NAMALWA (cell line): ENCODE results near the gene ZNF117.
"Not testable (repeated sequence)": the region's sequence is repeated elsewhere in the genome, so short reads cannot be mapped to it uniquely, and the experiment has no call there.

Experiments used
- DNase-seq: peaks from one replicate; pipeline ENCODE4 v3.0.0-alpha.2; 2015; ENCODE audit warnings: low spot score

ZNF117 gene

DNA sequence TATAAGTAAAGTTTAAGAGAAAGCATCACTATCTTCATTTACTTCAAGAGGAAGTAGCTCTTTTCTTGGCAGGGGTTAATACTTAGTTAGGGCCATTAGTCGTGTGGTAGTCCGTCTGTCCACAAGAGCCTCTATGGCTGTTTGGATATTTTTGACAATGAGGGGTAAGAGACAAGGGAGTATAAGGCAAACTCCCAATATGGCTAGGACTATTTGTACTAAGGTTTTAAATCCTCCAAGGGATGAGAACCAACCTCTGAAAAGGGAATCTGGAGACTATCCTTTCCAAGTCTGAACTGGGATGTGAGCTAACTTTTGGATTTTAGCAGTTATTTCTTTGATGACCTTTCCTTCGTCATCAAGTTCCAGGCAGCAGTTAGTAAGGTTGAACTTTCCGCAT is at the start of gene ZNF117:
ZNF117 (minus strand) TSS at position 101 of the 400 bp plus-strand sequence.
- no peak for DNase-seq

DNA sequence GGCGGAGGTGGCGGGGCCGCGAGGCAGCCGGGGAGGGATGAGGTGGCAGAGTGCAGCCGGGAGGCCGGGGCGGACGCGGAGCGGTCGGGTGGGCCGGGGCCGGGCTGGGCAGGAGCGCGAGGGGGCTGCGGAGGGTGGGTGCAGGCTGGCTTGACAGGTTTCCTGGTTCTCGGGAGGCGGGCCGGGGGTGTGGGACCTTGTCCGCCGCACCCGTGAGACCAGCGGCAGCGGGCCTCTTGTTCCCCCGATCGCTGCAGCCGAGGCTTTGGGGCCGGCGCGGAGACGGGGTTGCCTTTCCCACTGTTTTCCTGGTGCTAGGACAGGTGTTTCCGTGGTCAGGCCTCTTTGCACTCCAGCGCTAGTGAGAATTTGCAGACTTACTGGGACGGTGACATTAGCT is 47.9 kb upstream of the ZNF117 start:
- peak; percentile 60 for DNase-seq

GRCh38 chr7:65037740-65038688 is 47.2 kb upstream of the ZNF117 start:
- DNase-seq, result peak; percentile 96

DNA sequence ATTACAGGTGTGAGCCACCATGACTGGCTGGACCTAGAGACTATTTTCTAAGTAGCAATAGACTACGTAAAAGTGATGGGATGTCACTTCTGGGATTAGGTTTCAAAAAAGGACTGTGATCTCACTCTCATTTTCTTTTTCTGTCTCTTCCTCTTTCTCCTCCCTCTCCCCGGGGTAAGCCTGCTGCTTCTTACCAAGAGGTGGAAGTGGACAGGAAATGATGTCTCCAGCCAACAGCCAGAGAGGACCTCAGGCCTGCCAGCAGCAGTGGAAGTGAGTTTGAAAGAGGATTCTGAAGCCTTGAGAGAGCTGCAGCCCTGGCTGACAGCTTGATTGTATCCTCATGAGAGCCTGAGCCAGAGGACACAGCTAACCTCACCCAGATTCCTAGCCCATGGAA is 45.7 kb upstream of the ZNF117 start:
- peak; percentile 27 for DNase-seq

- DNase-seq, result not testable (repeated sequence)
Measured at GRCh38 chr7:65035469-65035868, 44.6 kb upstream of the ZNF117 start.

DNA sequence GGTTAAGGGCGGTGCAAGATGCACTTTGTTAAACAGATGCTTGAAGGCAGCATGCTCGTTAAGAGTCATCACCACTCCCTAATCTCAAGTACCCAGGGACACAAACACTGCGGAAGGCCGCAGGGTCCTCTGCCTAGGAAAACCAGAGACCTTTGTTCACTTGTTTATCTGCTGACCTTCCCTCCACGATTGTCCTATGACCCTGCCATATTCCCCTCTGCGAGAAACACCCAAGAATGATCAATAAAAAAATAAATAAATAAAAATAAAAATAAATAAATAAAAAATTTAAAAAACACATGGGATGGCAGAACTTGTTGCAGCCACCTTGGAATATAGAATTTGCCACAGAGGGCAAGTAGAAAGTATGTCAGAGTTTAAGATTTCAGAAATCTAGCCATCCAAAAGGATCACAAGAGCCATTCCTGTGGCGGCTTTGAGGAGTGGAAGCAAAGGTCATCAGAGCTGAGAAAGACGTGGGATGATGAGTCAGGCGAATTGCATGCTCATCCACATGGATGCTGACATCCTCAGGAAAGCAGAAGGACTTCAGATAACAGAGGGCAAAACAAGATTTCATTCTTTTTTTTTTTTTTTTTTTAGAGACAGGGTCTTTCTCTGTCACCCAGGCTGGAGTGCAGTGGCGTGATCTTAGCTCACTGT is 43.4 kb upstream of the ZNF117 start:
- DNase-seq, result not testable (repeated sequence)

GRCh38 chr7:65033391-65033790 is 42.6 kb upstream of the ZNF117 start:
- not testable (repeated sequence) for DNase-seq

DNA sequence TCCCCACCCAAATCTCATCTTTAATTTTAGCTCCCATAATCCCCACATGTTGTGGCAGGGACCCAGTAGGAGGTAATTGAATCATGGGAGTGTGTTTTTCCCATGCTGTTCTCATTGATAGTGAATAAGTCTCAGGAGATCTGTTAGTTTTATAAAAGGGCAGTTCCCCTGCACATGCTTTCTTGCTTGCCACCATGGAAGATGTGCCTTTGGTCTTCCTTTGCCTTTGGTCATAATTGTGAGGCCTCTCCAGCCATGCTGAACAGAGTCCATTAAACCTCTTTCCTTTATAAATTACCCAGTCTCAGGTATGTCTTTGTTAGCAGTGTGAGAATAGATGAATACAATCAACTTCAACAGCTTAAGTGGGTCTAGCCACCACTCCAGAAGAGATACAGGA is 34.2 kb upstream of the ZNF117 start:
- DNase-seq, result not testable (repeated sequence)

DNA sequence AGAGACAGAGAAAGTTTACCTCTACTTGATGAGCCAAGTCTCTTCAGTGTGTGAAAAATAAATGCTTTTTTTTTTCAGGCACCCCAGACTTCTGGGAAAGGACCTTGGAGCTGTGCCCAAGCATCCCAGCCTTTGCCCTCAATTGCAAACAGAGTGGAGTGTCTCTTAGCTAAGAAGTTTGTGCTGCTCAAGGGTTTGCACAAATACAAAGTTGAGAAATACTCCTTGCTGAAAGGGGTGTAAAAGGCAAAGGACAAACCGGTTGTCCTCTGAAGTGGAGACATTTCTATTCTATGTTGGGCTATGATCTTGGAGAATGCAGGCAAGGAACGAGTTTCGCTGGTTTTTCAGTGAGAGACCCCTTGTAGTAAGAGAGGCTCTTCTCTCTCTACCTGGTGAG is 30.1 kb upstream of the ZNF117 start:
- not testable (repeated sequence) for DNase-seq

GRCh38 chr7:65009881-65010280 is 19.0 kb upstream of the ZNF117 start:
- DNase-seq, result not testable (repeated sequence)

GRCh38 chr7:65009394-65009793 is 18.6 kb upstream of the ZNF117 start:
- DNase-seq, result not testable (repeated sequence)

- DNase-seq, result not testable (repeated sequence)
Measured at GRCh38 chr7:65007036-65007435, 16.2 kb upstream of the ZNF117 start.

DNA sequence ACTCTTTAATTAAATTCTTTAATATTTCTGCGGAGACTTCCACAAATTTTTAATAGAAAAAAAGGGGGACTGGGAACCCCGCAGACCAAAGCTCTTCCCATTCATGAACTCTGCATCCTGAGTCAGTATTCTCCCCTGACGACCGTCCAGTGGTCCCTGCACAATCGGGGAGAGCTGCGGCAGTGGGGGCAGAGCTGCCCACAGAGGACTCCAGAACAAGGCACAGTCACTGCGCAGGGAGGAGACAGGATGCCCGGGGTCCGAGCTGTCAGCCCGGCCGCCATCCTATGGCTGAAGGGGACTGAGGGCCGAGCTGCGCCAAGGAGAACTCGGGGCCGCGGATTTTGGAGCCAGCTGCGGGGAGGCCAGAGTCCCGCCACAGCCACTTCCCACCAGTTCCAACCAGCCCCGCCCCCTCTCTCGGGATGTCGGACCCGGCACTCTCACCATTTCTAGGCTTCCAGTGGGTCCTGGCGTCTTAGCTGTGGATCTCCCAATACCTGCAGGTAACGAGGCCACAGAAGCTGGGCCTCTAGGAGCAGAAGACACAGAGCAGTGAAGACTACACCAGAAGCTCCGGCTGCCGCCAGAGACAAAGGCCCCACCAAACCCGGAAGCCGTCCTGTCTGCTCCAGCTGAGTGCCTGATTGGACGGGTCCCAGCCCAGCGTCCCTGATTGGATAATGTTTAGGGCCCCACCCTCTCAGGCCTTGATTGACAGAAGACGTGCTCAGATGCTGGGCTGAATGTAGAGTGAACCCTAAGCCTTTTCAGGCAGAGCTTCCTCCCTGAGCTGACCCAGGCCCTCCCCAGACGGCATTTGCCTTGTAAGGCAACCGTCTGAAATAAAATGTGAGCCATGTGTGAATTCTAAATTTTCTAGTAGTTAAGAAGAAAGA is 15.5 kb upstream of the ZNF117 start, which contains the start of gene ERV3-1:
ERV3-1 (minus strand) TSS at position 594 of the 899 bp plus-strand sequence. CDS start 13,661 bp downstream, outside the sequence.
- DNase-seq, result peak; percentile 100

GRCh38 chr7:65004575-65004974 is 13.7 kb upstream of the ZNF117 start:
- DNase-seq, result no peak

DNA sequence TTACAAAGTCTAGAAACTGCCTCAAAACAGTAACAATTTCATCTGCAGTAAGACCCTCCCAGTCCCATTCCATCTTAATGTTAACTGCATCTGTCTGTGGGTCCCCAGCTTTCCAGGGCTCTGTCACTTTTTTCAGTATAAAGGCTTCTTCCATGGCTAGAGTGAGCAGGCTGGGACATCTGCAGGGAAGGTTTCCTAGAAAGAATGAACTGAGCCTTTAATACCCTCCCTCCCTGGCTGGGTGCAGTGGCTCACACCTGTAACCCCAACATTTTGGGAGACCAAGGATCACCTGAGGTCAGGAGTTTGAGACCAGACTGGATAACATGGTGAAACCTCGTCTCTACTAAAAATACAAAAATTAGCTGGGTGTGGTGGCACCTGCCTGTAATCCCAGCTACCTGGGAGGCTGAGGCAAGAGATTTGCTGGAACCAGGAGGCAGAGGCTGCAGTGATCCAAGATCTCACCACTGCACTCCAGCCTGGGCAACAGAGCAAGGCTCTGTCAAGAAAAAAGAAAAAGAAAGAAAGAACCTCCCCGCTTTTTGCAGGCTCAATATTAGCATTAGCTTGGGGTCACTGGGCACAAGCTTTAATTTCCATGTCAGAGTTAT is 12.2 kb upstream of the ZNF117 start:
- no peak for DNase-seq

GRCh38 chr7:65001291-65001814 is 10.5 kb upstream of the ZNF117 start:
- no peak for DNase-seq

- peak; percentile 76 for DNase-seq
Measured at GRCh38 chr7:64999165-65000004, 8.5 kb upstream of the ZNF117 start.

DNA sequence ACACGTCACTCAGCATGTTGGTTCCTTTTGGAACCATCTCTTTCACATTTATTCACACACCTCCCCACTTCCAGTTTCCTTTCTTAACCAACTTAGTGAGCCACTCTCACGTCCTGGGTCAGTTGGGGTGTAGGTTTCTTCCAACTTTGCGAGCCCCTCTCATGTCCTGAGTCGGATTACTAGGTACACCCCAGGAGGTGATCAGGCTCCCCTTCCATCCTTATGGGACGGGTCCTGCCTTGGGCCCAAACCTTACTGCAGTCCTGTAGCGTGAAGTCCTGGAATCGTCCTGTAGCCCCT is 8.0 kb upstream of the ZNF117 start:
- DNase-seq, result no peak

- DNase-seq, result no peak
Measured at GRCh38 chr7:64997927-64998391, 7.1 kb upstream of the ZNF117 start.

DNA sequence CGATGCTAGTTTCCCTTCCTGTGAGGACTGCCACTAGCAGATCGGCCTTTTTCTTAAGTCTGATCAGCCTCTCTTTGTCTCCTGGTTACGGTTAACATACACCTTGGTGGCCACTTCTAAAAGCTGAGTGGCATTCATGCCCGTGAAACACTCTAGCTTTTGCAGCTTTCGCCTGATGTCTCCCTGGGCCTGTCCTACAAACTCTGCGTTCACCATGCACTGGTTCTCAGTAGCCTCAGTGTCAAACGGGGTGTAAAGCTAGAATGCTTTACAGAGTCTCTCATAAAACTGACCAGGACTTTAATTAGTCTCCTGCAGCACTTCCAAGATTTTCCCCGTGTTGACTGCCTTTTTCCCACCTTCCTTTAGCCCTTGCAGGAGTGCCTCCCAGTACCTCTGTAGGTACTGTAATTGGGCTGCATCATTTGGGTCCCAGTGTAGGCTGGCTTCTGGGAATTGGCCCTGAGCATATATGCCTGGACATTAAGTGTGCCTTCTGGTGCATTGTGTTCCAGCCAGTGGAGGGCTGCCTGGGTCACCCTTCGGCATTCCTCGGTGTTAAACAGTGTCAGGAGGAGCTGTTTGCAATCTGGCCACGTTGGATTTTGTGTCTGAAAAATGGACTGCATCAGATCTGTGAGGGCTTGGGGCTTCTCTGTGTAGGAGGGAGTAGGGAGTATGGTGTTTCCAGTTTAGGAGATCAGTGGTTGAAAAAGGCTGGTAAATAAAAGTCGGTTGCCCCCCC is 6.5 kb upstream of the ZNF117 start:
- DNase-seq, result no peak
